ENCODE measurements around the gene SLC20A1.
"Not testable (repeated sequence)": the region's sequence is repeated elsewhere in the genome, so short reads cannot be mapped to it uniquely, and the experiment has no call there.

SLC20A1 gene

DNA sequence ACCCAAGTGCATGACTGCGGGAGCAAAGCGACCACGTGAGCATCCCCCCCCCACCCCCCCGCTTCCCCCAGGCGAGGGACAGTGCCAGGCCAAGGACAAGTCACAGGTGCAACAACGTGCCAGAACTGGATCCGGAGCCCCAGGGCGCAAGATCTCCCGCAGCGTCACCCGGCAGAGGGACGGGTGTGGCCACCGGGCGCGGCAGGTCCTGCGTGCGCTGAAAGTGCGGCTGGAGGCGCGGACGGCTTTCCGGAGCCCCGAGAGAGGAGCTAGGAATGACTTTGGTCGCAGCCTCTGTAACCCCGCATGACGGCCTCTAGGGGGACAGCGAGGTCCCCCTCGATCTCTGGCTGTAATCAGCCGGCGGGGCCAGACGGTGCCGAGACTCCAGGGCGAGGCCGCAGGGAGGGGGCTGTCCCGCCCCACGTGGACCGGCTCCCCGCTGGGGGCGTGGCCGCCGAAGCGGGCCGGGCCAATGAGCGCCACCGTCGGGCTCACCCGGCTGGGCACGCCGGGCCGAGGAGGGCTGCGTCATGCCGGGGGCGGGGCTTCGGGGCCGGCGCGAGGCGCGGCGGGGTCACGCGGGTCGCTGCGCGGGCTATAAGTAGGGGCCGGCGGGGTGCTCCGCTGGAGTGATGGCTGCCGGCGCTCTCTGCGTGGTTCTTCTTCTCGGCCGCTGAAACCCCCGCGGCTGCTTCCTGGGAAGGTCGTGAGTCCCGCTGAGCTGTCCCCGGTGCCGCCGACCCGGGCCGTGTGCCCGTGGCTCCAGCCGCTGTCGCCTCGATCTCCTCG is at the start of gene SLC20A1:
Gene SLC20A1 (plus strand): TSS at position 630 of the 792 bp plus-strand sequence. CDS start 890 bp downstream, outside the sequence.
- peak; percentile 47 for DNase-seq

DNA sequence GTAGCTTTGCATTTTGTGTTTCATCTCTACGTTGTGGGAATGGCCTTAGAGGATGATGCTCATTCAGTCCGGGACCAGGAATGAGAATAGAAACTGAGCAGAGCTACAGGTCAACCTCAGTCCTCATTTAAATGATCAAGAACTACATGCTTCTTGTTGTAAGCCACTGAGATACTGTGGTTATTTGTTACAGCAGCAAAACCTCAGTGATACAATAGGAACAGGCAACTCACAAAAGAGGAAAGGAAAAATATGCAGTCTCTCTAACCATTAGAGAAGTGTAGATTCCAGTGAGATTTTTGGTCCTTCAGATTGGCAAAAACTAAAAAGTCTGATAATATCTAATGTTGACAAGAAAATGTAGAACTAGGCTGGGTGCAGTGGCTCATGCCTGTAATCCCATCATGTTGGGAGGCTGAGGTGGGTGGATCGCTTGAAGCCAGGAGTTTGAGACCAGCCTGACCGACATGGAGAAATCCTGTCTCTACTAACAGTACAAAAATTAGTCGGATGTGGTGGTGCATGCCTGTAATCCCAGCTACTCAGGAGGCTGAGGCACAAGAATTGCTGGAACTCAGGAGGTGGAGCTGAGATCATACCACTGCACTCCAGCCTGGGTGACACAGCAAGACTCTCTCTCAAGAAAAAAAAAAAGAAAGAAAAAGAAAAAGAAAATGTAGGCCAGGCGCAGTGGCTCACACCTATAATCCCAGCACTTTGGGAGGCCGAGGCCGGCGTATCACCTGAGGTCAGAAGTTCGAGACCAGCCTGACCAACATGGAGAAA is 48.0 kb upstream of the SLC20A1 start:
- DNase-seq, result no peak

DNA sequence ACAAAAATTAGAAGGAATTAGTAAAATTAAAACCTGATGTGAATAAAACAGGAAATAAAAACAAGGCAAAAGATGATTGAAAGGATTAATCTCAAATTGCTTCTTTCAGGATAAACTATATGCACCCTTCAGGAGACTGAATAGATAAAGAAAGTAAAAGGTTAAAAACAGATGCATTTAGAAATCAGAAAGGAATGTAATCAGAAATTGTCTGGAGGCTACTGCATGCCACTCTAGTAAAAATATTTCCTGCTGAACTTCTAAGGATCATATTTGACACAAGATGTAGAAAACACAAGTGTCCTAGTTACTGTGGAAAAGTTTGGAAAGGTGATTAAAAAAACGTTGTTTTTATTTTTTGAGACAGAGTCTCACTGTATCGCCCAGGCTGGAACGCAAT is 45.1 kb upstream of the SLC20A1 start:
- no peak for DNase-seq

- DNase-seq, result peak; percentile 1
These were observed 44.0 kb upstream of the SLC20A1 start for GRCh38 chr2:112601754-112602153.

GRCh38 chr2:112602917-112603316 is 42.8 kb upstream of the SLC20A1 start:
- DNase-seq, result no peak

- DNase-seq, result no peak
These were observed 42.0 kb upstream of the SLC20A1 start for GRCh38 chr2:112603731-112604130.

DNA sequence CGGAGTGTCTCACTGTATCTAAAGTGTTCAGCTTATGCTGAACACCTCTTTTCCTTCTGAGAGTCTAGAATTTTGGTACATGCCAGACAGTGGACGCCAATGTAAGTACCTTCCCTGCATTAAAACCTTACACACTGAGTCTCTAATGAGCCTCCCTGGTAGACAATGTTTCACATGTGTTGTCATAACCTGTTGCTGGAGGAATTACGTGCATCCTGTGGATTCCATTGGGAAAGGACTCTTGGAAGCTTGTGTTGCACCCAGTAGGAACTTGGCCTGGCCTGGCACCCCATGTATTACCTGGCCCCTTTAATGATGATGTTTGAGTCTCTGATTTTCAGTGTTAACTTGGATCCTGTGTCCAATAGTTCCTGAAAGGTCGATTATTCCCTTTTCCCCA is 40.8 kb upstream of the SLC20A1 start:
- DNase-seq, result no peak

- no peak for DNase-seq
These were observed 39.8 kb upstream of the SLC20A1 start for GRCh38 chr2:112605926-112606325.

GRCh38 chr2:112606547-112606946 is 39.2 kb upstream of the SLC20A1 start:
- no peak for DNase-seq

GRCh38 chr2:112607680-112608438 is 37.9 kb upstream of the SLC20A1 start:
- no peak for DNase-seq

DNA sequence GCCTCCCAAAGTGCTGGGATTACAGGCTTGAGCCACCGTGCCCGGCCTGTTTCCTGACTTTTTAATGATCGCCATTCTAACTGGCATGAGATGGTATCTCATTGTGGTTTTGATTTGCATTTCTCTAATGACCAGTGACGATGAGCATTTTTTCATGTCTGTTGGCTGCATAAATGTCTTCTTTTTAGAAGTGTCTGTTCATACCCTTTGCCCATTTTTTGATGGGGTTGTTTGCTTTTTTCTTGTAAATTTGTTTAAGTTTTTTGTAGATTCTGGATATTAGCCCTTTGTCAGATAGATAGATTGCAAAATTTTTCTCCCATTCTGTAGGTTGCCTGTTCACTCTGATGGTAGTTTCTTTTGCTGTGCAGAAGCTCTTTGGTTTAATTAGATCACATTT is 36.4 kb upstream of the SLC20A1 start:
- not testable (repeated sequence) for DNase-seq

DNA sequence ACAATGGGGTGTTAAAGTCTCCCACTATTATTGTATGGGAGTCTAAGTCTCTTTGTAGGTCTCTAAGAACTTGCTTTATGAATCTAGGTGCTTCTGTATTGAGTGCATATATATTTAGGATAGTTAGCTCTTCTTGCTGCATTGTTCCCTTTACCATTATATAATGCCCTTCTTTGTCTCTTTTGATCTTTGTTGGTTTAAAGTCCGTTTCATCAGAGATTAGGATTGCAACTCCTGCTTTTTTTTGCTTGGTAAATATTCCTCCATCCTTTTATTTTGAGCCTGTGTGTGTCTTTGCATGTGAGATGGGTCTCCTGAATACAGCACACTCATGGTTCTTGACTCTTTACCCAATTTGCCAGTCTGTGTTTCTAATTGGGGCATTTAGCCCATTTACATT is 33.5 kb upstream of the SLC20A1 start:
- not testable (repeated sequence) for DNase-seq

GRCh38 chr2:112614201-112614840 is 31.4 kb upstream of the SLC20A1 start:
- no peak for DNase-seq

GRCh38 chr2:112615051-112615450 is 30.7 kb upstream of the SLC20A1 start:
- DNase-seq, result no peak

DNA sequence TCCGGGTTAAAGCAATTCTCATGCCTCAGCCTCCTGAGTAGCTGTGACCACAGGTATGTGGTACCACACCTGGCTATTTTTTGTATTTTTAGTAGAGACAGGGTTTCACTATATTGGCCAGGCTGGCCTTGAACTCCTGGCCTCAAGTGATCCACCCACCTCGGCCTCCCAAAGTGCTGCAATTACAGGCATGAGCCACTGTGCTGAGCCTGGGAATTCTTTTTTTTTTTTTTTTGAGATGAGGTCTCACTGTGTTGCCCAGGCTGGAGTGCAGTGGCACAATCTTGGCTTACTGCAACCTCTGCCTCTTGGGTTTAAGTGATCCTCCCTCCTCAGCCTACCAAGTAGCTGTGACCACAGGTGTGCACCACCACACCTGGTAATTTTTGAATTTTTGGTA is 29.9 kb upstream of the SLC20A1 start:
- DNase-seq, result not testable (repeated sequence)

DNA sequence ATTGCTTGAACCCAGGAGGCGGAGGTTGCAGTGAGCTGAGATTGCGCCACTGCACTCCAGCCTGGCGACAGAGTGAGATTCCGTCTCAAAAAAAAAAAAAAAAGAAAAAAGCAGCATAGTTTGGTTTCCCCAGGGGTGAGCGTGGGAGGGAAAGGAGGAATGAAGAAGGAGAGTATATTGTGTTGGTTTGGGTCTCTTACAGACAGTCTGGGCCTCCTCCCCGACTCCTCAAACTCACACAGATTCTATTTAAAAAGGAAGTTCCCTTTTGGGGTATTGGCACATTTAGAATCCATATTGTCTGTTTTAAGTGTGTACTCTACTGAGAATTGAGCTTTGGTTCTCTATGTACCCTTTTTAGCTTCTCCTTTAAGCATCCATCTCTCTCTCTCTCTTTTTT is 27.4 kb upstream of the SLC20A1 start:
- DNase-seq, result no peak

GRCh38 chr2:112621790-112622527 is 23.8 kb upstream of the SLC20A1 start:
- DNase-seq, result no peak

DNA sequence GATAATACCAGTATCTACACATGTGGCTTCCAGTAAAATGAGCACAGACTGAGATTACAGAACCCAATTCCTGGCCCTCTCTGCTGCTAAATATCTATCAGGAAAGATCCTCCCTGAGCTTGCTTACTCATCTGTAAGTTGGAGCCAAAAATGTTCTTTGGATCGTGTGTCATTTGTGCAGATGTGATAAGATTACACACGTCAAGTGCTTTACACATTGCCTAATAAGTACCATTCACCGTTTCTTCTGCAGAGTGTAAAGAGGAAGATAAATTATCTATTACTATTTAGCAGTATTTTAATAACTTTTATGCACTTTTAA is 23.2 kb upstream of the SLC20A1 start:
- no peak for DNase-seq

GRCh38 chr2:112623913-112624777 is 21.6 kb upstream of the SLC20A1 start:
- DNase-seq, result no peak

DNA sequence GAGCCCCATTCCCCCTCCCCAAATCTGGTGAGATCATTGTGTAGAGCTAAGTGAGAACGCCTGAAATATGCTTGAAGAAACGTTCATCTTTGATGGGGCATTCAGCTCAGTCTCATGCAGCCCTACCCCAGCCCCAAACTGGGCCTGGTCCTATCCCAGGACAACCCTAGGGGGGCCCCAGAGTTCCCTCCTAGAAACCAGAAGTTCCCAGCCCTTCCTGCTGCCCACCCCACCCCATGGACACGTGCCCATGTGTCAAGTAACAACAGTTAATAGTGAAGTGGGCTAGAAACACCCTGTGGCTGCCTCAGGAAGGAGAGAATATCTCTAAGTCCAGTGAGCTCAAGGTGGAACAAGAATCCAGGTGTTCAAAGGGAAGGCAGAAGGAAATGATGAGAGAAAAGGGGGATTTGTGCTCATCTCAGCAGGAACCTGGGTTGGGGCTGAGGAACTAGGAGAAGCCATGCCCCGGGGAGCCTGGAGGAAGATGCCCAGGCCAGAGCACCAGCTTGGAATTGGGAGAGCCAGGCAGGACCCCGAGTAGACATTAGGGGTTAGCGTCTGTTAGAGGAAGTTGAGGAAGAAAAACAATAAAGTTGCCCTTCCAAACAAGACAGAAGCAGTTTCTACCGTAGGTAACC is 20.1 kb upstream of the SLC20A1 start:
- DNase-seq, result no peak

DNA sequence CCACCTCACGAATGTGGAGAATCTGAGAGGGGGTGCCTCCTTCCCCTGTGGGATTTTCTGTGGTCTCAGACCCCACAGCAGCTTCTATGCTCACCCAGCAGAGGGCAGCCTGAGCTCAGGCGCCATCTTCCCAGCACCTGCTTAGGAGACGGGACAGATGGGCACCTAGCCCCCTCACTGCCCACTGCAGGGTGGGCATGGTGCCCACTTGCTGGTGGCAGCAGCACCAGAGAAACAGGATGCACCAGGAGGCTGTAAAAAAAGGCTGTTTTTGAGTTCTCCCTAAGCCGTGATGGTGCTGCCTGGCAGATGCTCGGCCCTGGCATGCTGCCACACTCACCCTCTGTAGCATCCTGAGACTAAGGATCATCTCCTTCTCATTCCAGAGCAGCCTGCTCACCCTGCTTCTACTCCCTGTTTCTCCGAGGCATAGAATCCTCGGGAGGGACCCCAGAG is 19.1 kb upstream of the SLC20A1 start:
- no peak for DNase-seq
